ENCODE measurements around the gene SLC35G3.

GRCh38 chr17:35192708-35193107 is 1.5 kb downstream of the SLC35G3 start:
- TF ChIP-seq CTCF (conservative IDR thresholded peaks at IDR 0.05; ENCODE audit: low read depth, low read length) (no peak), EZH2 (IDR thresholded peaks at IDR 0.05; ENCODE audit: low read length, unreplicated experiment) (no peak)
